B cell (primary cell): ENCODE results near the gene GPX2. TPM values are rescaled to one million over a fixed set of nuclear protein-coding genes. Genes with fewer than 3 reads are reported as not detected.

Experiments used
- ATAC-seq: fragments of 200-7000 bp; cut with Tn5 transposase; one replicate; pipeline ENCODE4 v1.10.0; 2021; ENCODE audit warnings: low read depth, mild to moderate bottlenecking, moderate number of reproducible peaks, moderate library complexity
- CTCF ChIA-PET: fragments of 350-600 bp; sonication (Branson Sonifier 250); formaldehyde crosslinking; loops from one replicate; lab custom pipeline; 2021; ENCODE audit warnings: antibody characterized with exemption, inconsistent platforms; lab: Charles Lee
- POLR2A ChIA-PET: fragments of 350-600 bp; sonication (Branson Sonifier 250); formaldehyde crosslinking; loops from one replicate; lab custom pipeline; 2021; ENCODE audit warnings: antibody characterized with exemption; lab: Charles Lee
- DNase-seq: peaks from one replicate; pipeline ENCODE4 v3.0.0; 2013
- H2AFZ ChIP-seq: 2 replicates; pipeline ENCODE4 v1.6.1; 2012; ENCODE audit warnings: mild to moderate bottlenecking, low read depth, low read length; ENCODE audit not compliant: insufficient read depth, poor library complexity, severe bottlenecking
- H3K27ac ChIP-seq, 2 donors: 1 replicate in 1 of 2; 2 replicates in 1 of 2; pipeline ENCODE4 v1.5.1; 2012 to 2013; ENCODE audit warnings: low read length in 2 of 2, mild to moderate bottlenecking in 2 of 2, moderate library complexity in 1 of 2
- H3K27me3 ChIP-seq, 4 experiments: fragments of 200-600 bp in 1 of 4; sonication (generic) in 1 of 4; replicated peaks in 1 of 4; 1 replicate in 2 of 4; 2 replicates in 2 of 4; pipeline versions ENCODE4 v1.6.1 to v1.7.0; 2013 to 2016; ENCODE audit warnings: low read length in 3 of 4, mild to moderate bottlenecking in 2 of 4, mixed read lengths in 1 of 4, moderate library complexity in 1 of 4; ENCODE audit not compliant: insufficient read depth in 4 of 4, control insufficient read depth in 3 of 4; ENCODE audit errors: control extremely low read depth in 1 of 4
- H3K36me3 ChIP-seq, 2 experiments: replicated peaks in 1 of 2; 1 replicate in 1 of 2; 2 replicates in 1 of 2; pipeline versions ENCODE4 v1.6.1 to v1.7.1; 2013; ENCODE audit warnings: low read length in 1 of 2; ENCODE audit not compliant: insufficient read depth in 2 of 2, control insufficient read depth in 1 of 2; ENCODE audit errors: control extremely low read depth in 1 of 2, extremely low read depth in 1 of 2
- H3K4me1 ChIP-seq, 2 donors: fragments of 200-600 bp in 1 of 2; sonication (generic) in 1 of 2; 1 replicate in 1 of 2; 2 replicates in 1 of 2; pipeline versions ENCODE4 v1.5.1 to v1.6.1; 2013 to 2017; ENCODE audit warnings: low read length in 2 of 2; ENCODE audit not compliant: control insufficient read depth in 2 of 2, insufficient read depth in 2 of 2
- H3K4me2 ChIP-seq: replicated peaks from 2 replicates; pipeline ENCODE3; 2012; ENCODE audit warnings: mild to moderate bottlenecking, low read depth, low read length; ENCODE audit not compliant: poor library complexity, severe bottlenecking
- H3K4me3 ChIP-seq, 5 experiments: fragments of 200-600 bp in 1 of 5; sonication (generic) in 1 of 5; 1 replicate in 3 of 5; 2 replicates in 2 of 5; pipeline versions ENCODE4 v1.5.1 to v1.7.0; 2011 to 2016; ENCODE audit warnings: low read length in 4 of 5, mild to moderate bottlenecking in 4 of 5, low read depth in 2 of 5, control low read depth in 1 of 5, moderate library complexity in 1 of 5; ENCODE audit not compliant: insufficient read depth in 1 of 5; ENCODE audit errors: control extremely low read depth in 1 of 5, extremely low read depth in 1 of 5
- H3K79me2 ChIP-seq: fragments of 200-600 bp; sonication (generic); one replicate; pipeline ENCODE4 v1.6.0; 2016; ENCODE audit warnings: low read length; ENCODE audit not compliant: control insufficient read depth, insufficient read depth
- H3K9ac ChIP-seq: fragments of 200-600 bp; sonication (generic); 2 replicates; pipeline ENCODE4 v1.6.1; 2017; ENCODE audit warnings: mild to moderate bottlenecking, low read length, moderate library complexity
- H3K9me3 ChIP-seq, 3 donors: one replicate each; pipeline versions ENCODE4 v1.6.1 to v1.7.1; 2013; ENCODE audit warnings: low read length in 2 of 3; ENCODE audit not compliant: control insufficient read depth in 2 of 3, insufficient read depth in 1 of 3; ENCODE audit errors: control extremely low read depth in 1 of 3
- H4K20me1 ChIP-seq: 2 replicates; pipeline ENCODE4 v1.6.0; 2012; ENCODE audit warnings: mild to moderate bottlenecking, low read length; ENCODE audit not compliant: insufficient read depth, control insufficient read depth, poor library complexity, severe bottlenecking
- H3K27ac Mint-ChIP-seq: one replicate; pipeline ENCODE4 v1.8.0; 2021; ENCODE audit warnings: mixed read lengths
- H3K27me3 Mint-ChIP-seq: one replicate; pipeline ENCODE4 v1.8.0; 2021; ENCODE audit warnings: mixed read lengths
- H3K4me1 Mint-ChIP-seq: one replicate; pipeline ENCODE4 v1.8.0; 2021; ENCODE audit warnings: mixed read lengths
- H3K4me3 Mint-ChIP-seq: one replicate; pipeline ENCODE4 v1.8.0; 2021; ENCODE audit warnings: mixed read lengths
- H3K9me3 Mint-ChIP-seq: one replicate; pipeline ENCODE4 v1.8.0; 2022; ENCODE audit warnings: mixed read lengths; ENCODE audit not compliant: insufficient read depth
- CTCF ChIP-seq: fragments of 200-600 bp; IDR thresholded peaks from one replicate; pipeline ENCODE4 v1.8.0; 2022; ENCODE audit warnings: antibody characterized with exemption, mild to moderate bottlenecking
- EZH2 ChIP-seq: IDR thresholded peaks from 2 replicates; pipeline ENCODE4 v1.6.1; 2012; ENCODE audit warnings: borderline replicate concordance, low read depth, mild to moderate bottlenecking, moderate library complexity, low read length; ENCODE audit not compliant: insufficient read depth, poor library complexity, severe bottlenecking
- WGBS: methylation state at CpG from one replicate; pipeline ENCODE4 v1.1.5; 2013; ENCODE audit warnings: missing lambda C conversion rate; ENCODE audit not compliant: insufficient coverage; 5-methylcytosine and 5-hydroxymethylcytosine counted together
- intact Hi-C: fragments of 100-400 bp; cut with micrococcal nuclease; formaldehyde crosslinking; loops from one replicate; pipeline ENCODE4 v1.10.0; 2022
- polyA plus RNA-seq: library from polyadenylated mRNA; depleted of rRNA; stranded (reverse); fragments of >200 nt; gene quantifications from 2 replicates; pipeline ENCODE4 v1.2.3, GENCODE V29; 2012
- total RNA-seq, 2 donors: library from RNA; stranded (reverse); fragments of 120-200 nt in 1 of 2; gene quantifications; 1 replicate in 1 of 2; 2 replicates in 1 of 2; pipeline versions ENCODE4 v1.2.3 to v1.2.4, GENCODE V29; 2013 to 2022

GPX2 gene
- total and polyA plus RNA-seq, 2 donors (not counting 1 experiment from before 2014, with no cell fraction given): not detected

GRCh38 chr14:64958201-64958600, 15.7 kb upstream of the GPX2 start:
- no peaks in the 10 kb centered on the region for H3K36me3 ChIP-seq
- DNase-seq: no peak
- intact Hi-C loops: no loop called here
- ChIA-PET POLR2A (no interaction called here), CTCF (no interaction called here)
- ATAC-seq: no peak
- WGBS: no CpG with 5 or more reads among the region's 2 CpGs
- no peak overlapping the region for H3K27ac ChIP-seq
- no peaks in the 10 kb centered on the region for H3K27me3 Mint-ChIP-seq
- H4K20me1 ChIP-seq: no peaks in the 10 kb centered on the region
- no peak overlapping the region for H3K27ac Mint-ChIP-seq
- TF ChIP-seq CTCF: no peak
- H2AFZ ChIP-seq: no peak overlapping the region
- no peak overlapping the region for H3K9ac ChIP-seq
- no peaks in the 10 kb centered on the region for H3K27me3 ChIP-seq
- H3K79me2 ChIP-seq: no peaks in the 10 kb centered on the region
- no peak overlapping the region for H3K4me3 ChIP-seq
- H3K9me3 Mint-ChIP-seq: no peaks in the 10 kb centered on the region
- H3K4me1 ChIP-seq: no peaks in the 10 kb centered on the region
- H3K4me1 Mint-ChIP-seq: no peaks in the 10 kb centered on the region
- no peaks in the 10 kb centered on the region for H3K9me3 ChIP-seq
- H3K4me2 ChIP-seq: no peak overlapping the region
- H3K4me3 Mint-ChIP-seq: no peak overlapping the region

GRCh38 chr14:64956697-64957406, 14.3 kb upstream of the GPX2 start:
- ChIA-PET CTCF (no interaction called here), POLR2A (no interaction called here)
- DNase-seq: no peak
- Histone ChIP-seq H3K4me2 (no peak overlapping the region), H3K36me3 (no peaks in the 10 kb centered on the region), H3K4me3 (no peak overlapping the region), H4K20me1 (no peaks in the 10 kb centered on the region), H3K9me3 (no peaks in the 10 kb centered on the region), H3K79me2 (no peaks in the 10 kb centered on the region), H3K27me3 (no peaks in the 10 kb centered on the region), H2AFZ (no peak overlapping the region), H3K9ac (no peak overlapping the region), H3K27ac (no peak overlapping the region), H3K4me1 (peaks cover 0 to 9% of the 10 kb centered on the region in 2 donors)
- Mint-ChIP-seq H3K27ac (no peak overlapping the region), H3K9me3 (no peaks in the 10 kb centered on the region), H3K4me1 (peaks cover 7% of the 10 kb centered on the region), H3K4me3 (no peak overlapping the region), H3K27me3 (no peaks in the 10 kb centered on the region)
- ATAC-seq: no peak
- intact Hi-C loops: no loop called here
- TF ChIP-seq CTCF (no peak), EZH2 (no peak)
- no CpG with 5 or more reads among the region's 8 CpGs for WGBS
